Ishikawa (cell line): ENCODE measurements around the gene PRR14L.

Experiments used
- CEBPB ChIP-seq: IDR thresholded peaks from 2 replicates; pipeline ENCODE4 v1.6.1; 2012
- CREB1 ChIP-seq: IDR thresholded peaks from 2 replicates; pipeline ENCODE4 v1.6.1; 2012; ENCODE audit warnings: low read depth
- EGR1 ChIP-seq: IDR thresholded peaks from 2 replicates; pipeline ENCODE4 v1.6.1; 2012
- EP300 ChIP-seq: IDR thresholded peaks from 2 replicates; pipeline ENCODE4 v1.6.1; 2012; ENCODE audit warnings: borderline replicate concordance
- FOXM1 ChIP-seq: IDR thresholded peaks from 2 replicates; pipeline ENCODE4 v1.6.1; 2012; ENCODE audit warnings: low read depth, borderline replicate concordance
- MAX ChIP-seq: IDR thresholded peaks from 2 replicates; pipeline ENCODE4 v1.6.1; 2012
- NFIC ChIP-seq: IDR thresholded peaks from 2 replicates; pipeline ENCODE4 v1.6.1; 2012
- RAD21 ChIP-seq: IDR thresholded peaks from 2 replicates; pipeline ENCODE4 v1.6.1; 2012; ENCODE audit warnings: low read depth
- TAF1 ChIP-seq: IDR thresholded peaks from 2 replicates; pipeline ENCODE4 v1.6.1; 2012; ENCODE audit warnings: low read depth, mild to moderate bottlenecking
- TCF12 ChIP-seq: IDR thresholded peaks from 2 replicates; pipeline ENCODE4 v1.6.1; 2012; ENCODE audit warnings: low read depth
- TEAD4 ChIP-seq: IDR thresholded peaks from 2 replicates; pipeline ENCODE4 v1.6.1; 2012
- USF1 ChIP-seq: IDR thresholded peaks from 2 replicates; pipeline ENCODE4 v1.6.1; 2012
- YY1 ChIP-seq: IDR thresholded peaks from 2 replicates; pipeline ENCODE4 v1.6.1; 2012; ENCODE audit warnings: low read depth
- ZBTB7A ChIP-seq: IDR thresholded peaks from 2 replicates; pipeline ENCODE4 v1.6.1; 2012; ENCODE audit warnings: low read depth
- TF ChIP-seq, protein P1 (sequence below): IDR thresholded peaks from 2 replicates; pipeline ENCODE4 v1.6.1; 2012; ENCODE audit warnings: low read depth, mild to moderate bottlenecking

Gene PRR14L

GRCh38 chr22:31647066-31647465, 102.9 kb downstream of the PRR14L start:
- no peak for TF ChIP-seq FOXM1
- TF ChIP-seq, protein P1, sequence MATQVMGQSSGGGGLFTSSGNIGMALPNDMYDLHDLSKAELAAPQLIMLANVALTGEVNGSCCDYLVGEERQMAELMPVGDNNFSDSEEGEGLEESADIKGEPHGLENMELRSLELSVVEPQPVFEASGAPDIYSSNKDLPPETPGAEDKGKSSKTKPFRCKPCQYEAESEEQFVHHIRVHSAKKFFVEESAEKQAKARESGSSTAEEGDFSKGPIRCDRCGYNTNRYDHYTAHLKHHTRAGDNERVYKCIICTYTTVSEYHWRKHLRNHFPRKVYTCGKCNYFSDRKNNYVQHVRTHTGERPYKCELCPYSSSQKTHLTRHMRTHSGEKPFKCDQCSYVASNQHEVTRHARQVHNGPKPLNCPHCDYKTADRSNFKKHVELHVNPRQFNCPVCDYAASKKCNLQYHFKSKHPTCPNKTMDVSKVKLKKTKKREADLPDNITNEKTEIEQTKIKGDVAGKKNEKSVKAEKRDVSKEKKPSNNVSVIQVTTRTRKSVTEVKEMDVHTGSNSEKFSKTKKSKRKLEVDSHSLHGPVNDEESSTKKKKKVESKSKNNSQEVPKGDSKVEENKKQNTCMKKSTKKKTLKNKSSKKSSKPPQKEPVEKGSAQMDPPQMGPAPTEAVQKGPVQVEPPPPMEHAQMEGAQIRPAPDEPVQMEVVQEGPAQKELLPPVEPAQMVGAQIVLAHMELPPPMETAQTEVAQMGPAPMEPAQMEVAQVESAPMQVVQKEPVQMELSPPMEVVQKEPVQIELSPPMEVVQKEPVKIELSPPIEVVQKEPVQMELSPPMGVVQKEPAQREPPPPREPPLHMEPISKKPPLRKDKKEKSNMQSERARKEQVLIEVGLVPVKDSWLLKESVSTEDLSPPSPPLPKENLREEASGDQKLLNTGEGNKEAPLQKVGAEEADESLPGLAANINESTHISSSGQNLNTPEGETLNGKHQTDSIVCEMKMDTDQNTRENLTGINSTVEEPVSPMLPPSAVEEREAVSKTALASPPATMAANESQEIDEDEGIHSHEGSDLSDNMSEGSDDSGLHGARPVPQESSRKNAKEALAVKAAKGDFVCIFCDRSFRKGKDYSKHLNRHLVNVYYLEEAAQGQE = no peak
- TF ChIP-seq YY1 = no peak
- TF ChIP-seq RAD21 = no peak
- no peak for TF ChIP-seq EP300
- no peak for TF ChIP-seq USF1

DNA sequence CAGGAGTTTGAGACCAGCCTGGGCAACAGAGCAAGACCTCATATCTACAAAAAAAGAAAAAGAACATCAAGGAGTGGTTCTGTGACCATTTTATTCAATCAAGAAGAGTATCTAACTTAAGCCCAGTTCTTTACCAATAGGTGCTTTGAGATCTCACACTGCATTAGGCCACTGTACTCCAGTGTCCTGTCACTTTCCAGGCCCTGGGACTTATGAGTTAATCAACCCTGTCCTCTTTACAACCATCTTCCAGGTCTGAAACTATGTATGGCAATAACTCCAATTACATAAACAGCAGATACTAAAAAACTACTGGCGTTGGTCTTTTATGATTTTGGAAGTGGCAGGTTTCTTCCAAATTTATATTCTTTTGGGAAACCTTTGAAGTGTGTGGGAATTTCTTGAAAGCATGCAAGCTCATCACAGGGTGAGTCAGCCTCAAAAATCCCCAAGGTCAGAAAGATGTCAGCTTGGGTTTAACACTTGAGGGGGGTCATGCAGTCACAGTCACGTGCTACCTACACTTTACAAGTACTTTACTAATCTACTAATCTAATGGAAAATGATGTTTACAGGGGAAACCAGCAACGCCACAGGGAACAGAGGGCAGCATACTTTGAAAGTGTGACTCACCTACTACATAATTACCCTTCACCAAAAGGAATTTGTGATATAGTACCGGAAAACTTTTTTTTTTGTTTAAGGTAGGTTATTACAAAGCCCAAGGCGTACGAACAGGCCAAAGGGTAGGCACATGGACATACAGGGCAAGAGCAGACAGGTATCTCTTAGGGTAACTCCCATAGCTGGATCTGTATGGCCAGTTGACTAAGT, 103.5 kb downstream of the PRR14L start:
- TF ChIP-seq ZBTB7A (no peak), USF1 (peak; percentile 79), EGR1 (no peak), CEBPB (peak; percentile 36; the same call in 1 of the 2 replicates), MAX (peak; percentile 74; the same call in 1 of the 2 replicates), FOXM1 (peak; percentile 71), RAD21 (no peak), CREB1 (no peak), EP300 (peak; percentile 85; the same call in 1 of the 2 replicates), TAF1 (no peak), TEAD4 (peak; percentile 88), TCF12 (peak; percentile 82), YY1 (no peak), NFIC (peak; percentile 54; the same call in 1 of the 2 replicates)
- TF ChIP-seq, protein P1 = no peak

DNA sequence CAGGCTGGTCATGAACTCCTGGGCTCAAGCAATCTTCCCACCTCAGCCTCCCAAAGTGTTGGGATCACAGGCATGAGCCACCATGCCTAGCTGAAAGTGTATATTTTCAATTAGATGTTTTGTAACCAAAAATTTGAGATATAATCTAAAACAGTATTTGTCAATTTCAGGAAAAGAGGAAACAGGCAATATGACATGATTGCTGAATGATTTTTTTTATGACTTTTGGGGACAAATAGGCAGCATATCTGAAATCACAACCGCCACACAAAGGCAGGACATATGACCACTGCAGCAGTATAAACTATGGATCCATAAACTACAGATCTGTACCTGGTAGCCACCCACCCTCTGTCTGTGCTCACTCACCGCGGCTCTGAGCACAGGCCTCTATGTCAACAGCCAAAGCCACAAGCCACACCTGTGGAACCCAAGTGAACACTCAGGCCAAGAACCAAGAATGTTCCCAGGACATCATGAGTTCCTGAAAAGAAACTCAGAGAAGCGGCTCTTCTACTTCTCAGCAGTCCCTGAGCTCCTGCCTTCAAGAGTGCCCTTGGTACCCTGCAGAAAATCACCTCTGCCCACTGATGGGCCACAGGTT, 110.4 kb downstream of the PRR14L start:
- TF ChIP-seq TEAD4 = no peak
- no peak for TF ChIP-seq TCF12
- no peak for TF ChIP-seq EP300
- no peak for TF ChIP-seq ZBTB7A
- no peak for TF ChIP-seq RAD21
- TF ChIP-seq CEBPB = no peak
- TF ChIP-seq CREB1 = no peak
- no peak for TF ChIP-seq FOXM1
- TF ChIP-seq MAX = no peak
- no peak for TF ChIP-seq NFIC
- TF ChIP-seq, protein P1 = no peak
- no peak for TF ChIP-seq EGR1
- no peak for TF ChIP-seq USF1
